Measurements from ENCODE around the gene AOC2.

AOC2 gene

GRCh38 chr17:42844271-42844670 is at the start of gene AOC2:
Gene AOC2, plus strand, starts transcription at chr17:42844580. Its CDS starts 47 bp downstream, at chr17:42844627.
- DNase-seq (ENCODE audit: low read depth), result no peak

- DNase-seq (ENCODE audit: low read depth), result no peak
These were observed 49.3 kb upstream of the AOC2 start for GRCh38 chr17:42795061-42795460.

GRCh38 chr17:42795465-42795864 is 48.9 kb upstream of the AOC2 start:
- no peak for DNase-seq (ENCODE audit: low read depth)

GRCh38 chr17:42796066-42796758 is 48.2 kb upstream of the AOC2 start:
- no peak for DNase-seq (ENCODE audit: low read depth)

GRCh38 chr17:42797067-42798007 is 47.0 kb upstream of the AOC2 start:
- DNase-seq (ENCODE audit: low read depth), result no peak

- no peak for DNase-seq (ENCODE audit: low read depth)
These were observed 46.4 kb upstream of the AOC2 start for GRCh38 chr17:42798011-42798382.

- peak; percentile 44 for DNase-seq (ENCODE audit: low read depth)
These were observed 45.7 kb upstream of the AOC2 start, which contains the start of the genes CNTD1 and COA3 for GRCh38 chr17:42798383-42799380. Gene CNTD1, plus strand, starts transcription at chr17:42798861. Its CDS starts 207 bp downstream, at chr17:42799068. Gene COA3, minus strand, starts transcription at chr17:42798704. Its CDS starts 23 bp downstream, at chr17:42798681.

- no peak for DNase-seq (ENCODE audit: low read depth)
These were observed 41.1 kb upstream of the AOC2 start for GRCh38 chr17:42803074-42803883.

GRCh38 chr17:42804918-42805367 is 39.4 kb upstream of the AOC2 start:
- no peak for DNase-seq (ENCODE audit: low read depth)

GRCh38 chr17:42806249-42806648 is 38.1 kb upstream of the AOC2 start:
- DNase-seq (ENCODE audit: low read depth), result no peak

- no peak for DNase-seq (ENCODE audit: low read depth)
These were observed 35.1 kb upstream of the AOC2 start for GRCh38 chr17:42809250-42809649.

- DNase-seq (ENCODE audit: low read depth), result no peak
These were observed 29.6 kb upstream of the AOC2 start for GRCh38 chr17:42814633-42815399.

GRCh38 chr17:42817866-42818265 is 26.5 kb upstream of the AOC2 start:
- no peak for DNase-seq (ENCODE audit: low read depth)

- no peak for DNase-seq (ENCODE audit: low read depth)
These were observed 26.0 kb upstream of the AOC2 start for GRCh38 chr17:42818379-42818778.

- DNase-seq (ENCODE audit: low read depth), result peak; percentile 36
These were observed 24.3 kb upstream of the AOC2 start for GRCh38 chr17:42819939-42820535.

GRCh38 chr17:42821176-42821575 is 23.2 kb upstream of the AOC2 start:
- no peak for DNase-seq (ENCODE audit: low read depth)

GRCh38 chr17:42827472-42827871 is 16.9 kb upstream of the AOC2 start:
- DNase-seq (ENCODE audit: low read depth), result no peak

GRCh38 chr17:42830971-42831370 is 13.4 kb upstream of the AOC2 start:
- no peak for DNase-seq (ENCODE audit: low read depth)

GRCh38 chr17:42832213-42832933 is 12.0 kb upstream of the AOC2 start:
- no peak for DNase-seq (ENCODE audit: low read depth)
